A549 (cell line): ENCODE data around the gene TCF7L2.

ENCODE experiments used
- CEBPB ChIP-seq, 2 experiments: fragments of >200 bp in 1 of 2; sonication (Bioruptor Twin) in 1 of 2; formaldehyde crosslinking in 1 of 2; IDR thresholded peaks; 2 replicates each; pipeline ENCODE4 v1.6.1; 2012 to 2016
- EHMT2 ChIP-seq: fragments of 200-600 bp; sonication (generic); IDR thresholded peaks from 2 replicates; pipeline ENCODE4 v1.6.1; 2016; ENCODE audit warnings: antibody characterized with exemption, low read depth, mild to moderate bottlenecking, moderate library complexity
- HDAC2 ChIP-seq: fragments of 200-600 bp; sonication (generic); IDR thresholded peaks from 2 replicates; pipeline ENCODE4 v1.6.1; 2016
- HOXA7 ChIP-seq: fragments of 250-450 bp; sonication (Bioruptor Pico); IDR thresholded peaks from 2 replicates; pipeline ENCODE4 v1.5.0; 2020; ENCODE audit warnings: mild to moderate bottlenecking, moderate library complexity
- KDM1A ChIP-seq: fragments of 200-600 bp; sonication (generic); IDR thresholded peaks from 2 replicates; pipeline ENCODE4 v1.6.1; 2016; ENCODE audit warnings: low read depth, mild to moderate bottlenecking
- MAFK ChIP-seq: fragments of 450-650 bp; IDR thresholded peaks from 2 replicates; pipeline ENCODE4 v1.6.1; 2014; ENCODE audit not compliant: partially characterized antibody
- MAZ ChIP-seq: fragments of 150-350 bp; IDR thresholded peaks from 2 replicates; pipeline ENCODE4 v1.6.1; 2014; ENCODE audit warnings: antibody characterized with exemption, low read depth, low read length, borderline replicate concordance
- POLR2A ChIP-seq: IDR thresholded peaks from 2 replicates; pipeline ENCODE4 v1.6.1; 2012; ENCODE audit warnings: mild to moderate bottlenecking, low read length
- TF ChIP-seq, protein P1 (sequence below): fragments of >200 bp; sonication (Bioruptor Twin); formaldehyde crosslinking; IDR thresholded peaks from 3 replicates; pipeline ENCODE4 v1.5.1; 2016
- TF ChIP-seq, protein P2 (sequence below): fragments of 450-650 bp; IDR thresholded peaks from 2 replicates; pipeline ENCODE4 v1.6.1; 2014; ENCODE audit warnings: antibody characterized with exemption

DNA sequence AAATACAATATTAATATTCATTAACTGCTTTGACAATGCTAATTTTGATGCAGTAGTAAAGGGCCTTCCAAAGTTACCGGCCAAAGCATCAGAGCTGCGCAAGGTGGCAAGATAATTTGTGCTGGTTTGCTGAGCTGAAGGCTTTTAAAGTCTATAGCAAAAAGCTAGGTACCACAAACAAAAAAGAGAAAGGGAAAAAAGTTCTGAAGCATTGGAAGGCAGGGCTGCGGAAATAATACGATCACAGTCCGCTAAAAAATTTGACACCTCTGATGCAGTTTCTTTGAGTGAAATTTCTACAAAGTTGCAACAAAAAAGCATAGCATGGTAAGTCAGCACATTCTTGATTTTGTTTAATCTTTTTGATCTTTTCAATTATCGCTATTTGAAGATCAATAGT lies 175.6 kb downstream of the TCF7L2 start:
- TF ChIP-seq, protein P1, sequence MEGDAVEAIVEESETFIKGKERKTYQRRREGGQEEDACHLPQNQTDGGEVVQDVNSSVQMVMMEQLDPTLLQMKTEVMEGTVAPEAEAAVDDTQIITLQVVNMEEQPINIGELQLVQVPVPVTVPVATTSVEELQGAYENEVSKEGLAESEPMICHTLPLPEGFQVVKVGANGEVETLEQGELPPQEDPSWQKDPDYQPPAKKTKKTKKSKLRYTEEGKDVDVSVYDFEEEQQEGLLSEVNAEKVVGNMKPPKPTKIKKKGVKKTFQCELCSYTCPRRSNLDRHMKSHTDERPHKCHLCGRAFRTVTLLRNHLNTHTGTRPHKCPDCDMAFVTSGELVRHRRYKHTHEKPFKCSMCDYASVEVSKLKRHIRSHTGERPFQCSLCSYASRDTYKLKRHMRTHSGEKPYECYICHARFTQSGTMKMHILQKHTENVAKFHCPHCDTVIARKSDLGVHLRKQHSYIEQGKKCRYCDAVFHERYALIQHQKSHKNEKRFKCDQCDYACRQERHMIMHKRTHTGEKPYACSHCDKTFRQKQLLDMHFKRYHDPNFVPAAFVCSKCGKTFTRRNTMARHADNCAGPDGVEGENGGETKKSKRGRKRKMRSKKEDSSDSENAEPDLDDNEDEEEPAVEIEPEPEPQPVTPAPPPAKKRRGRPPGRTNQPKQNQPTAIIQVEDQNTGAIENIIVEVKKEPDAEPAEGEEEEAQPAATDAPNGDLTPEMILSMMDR = no peak
- TF ChIP-seq, protein P2, sequence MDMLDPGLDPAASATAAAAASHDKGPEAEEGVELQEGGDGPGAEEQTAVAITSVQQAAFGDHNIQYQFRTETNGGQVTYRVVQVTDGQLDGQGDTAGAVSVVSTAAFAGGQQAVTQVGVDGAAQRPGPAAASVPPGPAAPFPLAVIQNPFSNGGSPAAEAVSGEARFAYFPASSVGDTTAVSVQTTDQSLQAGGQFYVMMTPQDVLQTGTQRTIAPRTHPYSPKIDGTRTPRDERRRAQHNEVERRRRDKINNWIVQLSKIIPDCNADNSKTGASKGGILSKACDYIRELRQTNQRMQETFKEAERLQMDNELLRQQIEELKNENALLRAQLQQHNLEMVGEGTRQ = no peak
- TF ChIP-seq HOXA7 (CRISPR knock-in tag) = no peak
- no peak for TF ChIP-seq MAZ
- no peak for TF ChIP-seq CEBPB (IDR thresholded peaks at IDR 0.05)
- TF ChIP-seq MAFK = no peak
- no peak for TF ChIP-seq KDM1A
- TF ChIP-seq POLR2A = no peak
- no peak for TF ChIP-seq HDAC2
- no peak for TF ChIP-seq EHMT2
